Breast epithelium (tissue), 4 donors: ENCODE data around the gene HCLS1. TPM values are rescaled to one million over a fixed set of nuclear protein-coding genes. Genes with fewer than 3 reads are reported as not detected.

Experiments
- DNase-seq, 2 donors: peaks; one replicate each; pipeline ENCODE4 v3.0.0-alpha.2; 2019; ENCODE audit warnings: low spot score in 2 of 2
- H3K27ac ChIP-seq, 2 donors: fragments of 200-600 bp; sonication (generic) in 1 of 2; one replicate each; pipeline ENCODE4 v1.5.1; 2016 to 2019; ENCODE audit warnings: mild to moderate bottlenecking in 1 of 2
- H3K27me3 ChIP-seq, 2 donors: fragments of 200-600 bp; sonication (generic) in 1 of 2; one replicate each; pipeline versions ENCODE4 v1.5.1 to v1.6.0; 2017 to 2019; ENCODE audit warnings: control low read depth in 1 of 2, mild to moderate bottlenecking in 1 of 2
- H3K36me3 ChIP-seq: fragments of 200-600 bp; one replicate; pipeline ENCODE4 v1.5.1; 2019
- H3K4me1 ChIP-seq, 2 donors: fragments of 200-600 bp; sonication (generic); one replicate each; pipeline ENCODE4 v1.5.1; 2016 to 2019; ENCODE audit warnings: control low read depth in 1 of 2
- H3K4me3 ChIP-seq, 3 donors: fragments of 200-600 bp; sonication (generic); 1 replicate in 2 of 3; 2 replicates in 1 of 3; pipeline ENCODE4 v1.5.1; 2016 to 2019; ENCODE audit warnings: mild to moderate bottlenecking in 3 of 3, moderate library complexity in 2 of 3
- H3K9me3 ChIP-seq, 2 donors: fragments of 200-600 bp; sonication (generic) in 1 of 2; one replicate each; pipeline ENCODE4 v1.5.1; 2016 to 2019; ENCODE audit warnings: control low read depth in 1 of 2
- POLR2A ChIP-seq: fragments of 450-650 bp; IDR thresholded peaks from one replicate; pipeline ENCODE4 v1.6.1; 2016; ENCODE audit warnings: antibody characterized with exemption, mild to moderate bottlenecking, moderate library complexity
- POLR2AphosphoS5 ChIP-seq, 3 donors: sonication (generic); formaldehyde crosslinking; IDR thresholded peaks; one replicate each; pipeline ENCODE4 v1.6.1; 2017; ENCODE audit warnings: antibody characterized with exemption in 3 of 3
- intact Hi-C: fragments of 100-400 bp; cut with DNase I; formaldehyde crosslinking; loops from one replicate; pipeline ENCODE4 v1.15.1; 2023; ENCODE audit warnings: low total_unique reads
- total RNA-seq, 3 donors: library from RNA; depleted of rRNA; stranded (reverse); fragments of >200 nt; gene quantifications; one replicate each; pipeline ENCODE4 v1.1.0, GENCODE V29; 2016
- TF ChIP-seq, protein P1 (sequence below), 3 donors: fragments of 450-650 bp; IDR thresholded peaks; one replicate each; pipeline ENCODE4 v1.5.1; 2016 to 2017; ENCODE audit warnings: antibody characterized with exemption in 3 of 3, mild to moderate bottlenecking in 3 of 3, moderate library complexity in 3 of 3

HCLS1 gene
- total RNA-seq, 3 donors from 2014 or later, result 37.8 to 144 (median 42.6) TPM

GRCh38 chr3:121630355-121630754 is 30.3 kb downstream of the HCLS1 start:
- intact Hi-C loops, result no loop called here
- Histone ChIP-seq H3K4me1 (no peaks in the 10 kb centered on the region), H3K9me3 (no peaks in the 10 kb centered on the region), H3K27ac (no peak overlapping the region), H3K27me3 (no peaks in the 10 kb centered on the region), H3K4me3 (no peak overlapping the region), H3K36me3 (no peaks in the 10 kb centered on the region)
- DNase-seq, result no peak
- no peak for TF ChIP-seq POLR2AphosphoS5 (IDR thresholded peaks at IDR 0.05)
- TF ChIP-seq, protein P1, sequence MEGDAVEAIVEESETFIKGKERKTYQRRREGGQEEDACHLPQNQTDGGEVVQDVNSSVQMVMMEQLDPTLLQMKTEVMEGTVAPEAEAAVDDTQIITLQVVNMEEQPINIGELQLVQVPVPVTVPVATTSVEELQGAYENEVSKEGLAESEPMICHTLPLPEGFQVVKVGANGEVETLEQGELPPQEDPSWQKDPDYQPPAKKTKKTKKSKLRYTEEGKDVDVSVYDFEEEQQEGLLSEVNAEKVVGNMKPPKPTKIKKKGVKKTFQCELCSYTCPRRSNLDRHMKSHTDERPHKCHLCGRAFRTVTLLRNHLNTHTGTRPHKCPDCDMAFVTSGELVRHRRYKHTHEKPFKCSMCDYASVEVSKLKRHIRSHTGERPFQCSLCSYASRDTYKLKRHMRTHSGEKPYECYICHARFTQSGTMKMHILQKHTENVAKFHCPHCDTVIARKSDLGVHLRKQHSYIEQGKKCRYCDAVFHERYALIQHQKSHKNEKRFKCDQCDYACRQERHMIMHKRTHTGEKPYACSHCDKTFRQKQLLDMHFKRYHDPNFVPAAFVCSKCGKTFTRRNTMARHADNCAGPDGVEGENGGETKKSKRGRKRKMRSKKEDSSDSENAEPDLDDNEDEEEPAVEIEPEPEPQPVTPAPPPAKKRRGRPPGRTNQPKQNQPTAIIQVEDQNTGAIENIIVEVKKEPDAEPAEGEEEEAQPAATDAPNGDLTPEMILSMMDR (IDR thresholded peaks at IDR 0.05), result no peak
- no peak for TF ChIP-seq POLR2A

DNA sequence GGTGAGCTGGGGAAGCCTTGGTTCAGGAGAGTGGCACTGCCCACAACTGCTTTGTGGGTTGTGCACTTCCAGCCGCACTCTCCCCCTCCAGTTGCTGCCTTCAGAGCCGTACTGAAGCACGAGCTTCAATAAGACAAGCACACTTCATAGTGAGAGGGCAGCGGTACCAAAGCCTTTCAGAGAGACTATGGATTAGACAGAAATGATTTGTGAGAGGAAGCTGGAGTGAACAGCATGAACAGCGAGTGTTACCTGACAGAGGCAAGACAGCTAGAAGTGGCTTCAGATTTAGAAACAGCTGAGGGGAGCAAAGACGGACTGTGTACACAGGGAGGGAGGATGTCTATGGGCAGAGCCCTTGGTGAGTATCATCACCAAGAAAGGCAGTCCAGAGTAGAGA is 31.1 kb downstream of the HCLS1 start:
- Histone ChIP-seq H3K27ac (no peak overlapping the region), H3K4me1 (no peaks in the 10 kb centered on the region), H3K36me3 (no peaks in the 10 kb centered on the region), H3K4me3 (no peak overlapping the region), H3K27me3 (no peaks in the 10 kb centered on the region), H3K9me3 (no peaks in the 10 kb centered on the region)
- DNase-seq, result no peak
- no peak for TF ChIP-seq POLR2AphosphoS5 (IDR thresholded peaks at IDR 0.05)
- intact Hi-C loops, result loop anchor here (10.0 kb wide), 1 partner anchor 1045 kb away; no protein-coding TSS in a partner anchor

- intact Hi-C loops, result loop anchor here (10.0 kb wide), 1 partner anchor 1047 kb away; no protein-coding TSS in a partner anchor
- H3K4me3 ChIP-seq, result no peak overlapping the region
- H3K27me3 ChIP-seq, result no peaks in the 10 kb centered on the region
- H3K27ac ChIP-seq, result no peak overlapping the region
- DNase-seq, result no peak
- H3K9me3 ChIP-seq, result no peaks in the 10 kb centered on the region
- H3K36me3 ChIP-seq, result no peaks in the 10 kb centered on the region
- no peaks in the 10 kb centered on the region for H3K4me1 ChIP-seq
- TF ChIP-seq POLR2A (no peak), POLR2AphosphoS5 (IDR thresholded peaks at IDR 0.05) (no peak)
- TF ChIP-seq, protein P1 (IDR thresholded peaks at IDR 0.05), result no peak
Observed at GRCh38 chr3:121627622-121628021, 33.1 kb downstream of the HCLS1 start.

DNA sequence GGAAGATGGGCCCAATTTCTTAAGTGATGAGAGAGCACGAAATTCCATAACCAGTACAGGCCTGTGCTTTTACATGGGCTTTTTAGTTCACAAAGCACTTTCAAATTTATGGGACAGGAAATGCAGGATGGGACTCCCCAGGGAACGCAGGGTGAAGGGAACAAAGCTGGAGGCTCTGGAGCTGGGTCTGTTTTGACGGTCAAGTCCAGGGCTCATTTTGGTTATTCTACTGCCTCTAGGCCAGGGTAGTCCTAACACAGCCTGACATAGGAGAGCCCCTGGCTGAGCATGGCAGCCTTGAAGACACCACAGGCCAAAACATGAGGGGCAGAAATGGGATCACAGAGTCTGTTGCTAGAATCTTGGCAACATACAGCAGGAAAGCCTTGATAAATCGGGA is 33.5 kb downstream of the HCLS1 start:
- H3K4me1 ChIP-seq, result no peaks in the 10 kb centered on the region
- no peaks in the 10 kb centered on the region for H3K36me3 ChIP-seq
- no peak for TF ChIP-seq POLR2AphosphoS5 (IDR thresholded peaks at IDR 0.05)
- TF ChIP-seq, protein P1 (IDR thresholded peaks at IDR 0.05), result no peak
- H3K27me3 ChIP-seq, result no peaks in the 10 kb centered on the region
- no peak overlapping the region for H3K27ac ChIP-seq
- no peak for DNase-seq
- no peaks in the 10 kb centered on the region for H3K9me3 ChIP-seq
- no peak overlapping the region for H3K4me3 ChIP-seq
- intact Hi-C loops, result loop anchor here (10.0 kb wide), 1 partner anchor 1048 kb away; no protein-coding TSS in a partner anchor

- TF ChIP-seq POLR2A, result no peak
- TF ChIP-seq, protein P1 (IDR thresholded peaks at IDR 0.05), result no peak
- no peak for TF ChIP-seq POLR2AphosphoS5 (IDR thresholded peaks at IDR 0.05)
- Histone ChIP-seq H3K4me1 (no peaks in the 10 kb centered on the region), H3K4me3 (no peak overlapping the region), H3K27me3 (no peaks in the 10 kb centered on the region), H3K36me3 (no peaks in the 10 kb centered on the region), H3K27ac (no peak overlapping the region), H3K9me3 (no peaks in the 10 kb centered on the region)
- no peak for DNase-seq
- intact Hi-C loops, result loop anchor here (10.0 kb wide), 1 partner anchor 1048 kb away; no protein-coding TSS in a partner anchor
Observed at GRCh38 chr3:121626495-121626894, 34.2 kb downstream of the HCLS1 start.
